Liver (tissue), 9 donors: ENCODE results near the gene C19orf33. TPM values are rescaled to one million over a fixed set of nuclear protein-coding genes. Genes with fewer than 3 reads are reported as not detected.

ENCODE experiments used
- DNase-seq: peaks from one replicate; pipeline ENCODE4 v3.0.0-alpha.2; 2017; ENCODE audit warnings: low spot score
- H3K27ac ChIP-seq, 2 donors: one replicate each; pipeline ENCODE4 v1.7.0; 2013; ENCODE audit warnings: inconsistent platforms in 2 of 2, low read length in 2 of 2, control low read depth in 1 of 2, low read depth in 1 of 2, mild to moderate bottlenecking in 1 of 2
- H3K27me3 ChIP-seq, 4 donors: one replicate each; pipeline versions ENCODE4 v1.6.1 to v1.7.0; 2013; ENCODE audit warnings: low read length in 3 of 4, inconsistent platforms in 1 of 4, mild to moderate bottlenecking in 1 of 4, moderate library complexity in 1 of 4; ENCODE audit not compliant: control insufficient read depth in 4 of 4, insufficient read depth in 4 of 4
- H3K36me3 ChIP-seq, 4 donors: one replicate each; pipeline versions ENCODE4 v1.6.1 to v1.7.0; 2013; ENCODE audit warnings: low read length in 3 of 4, mild to moderate bottlenecking in 3 of 4, low read depth in 1 of 4, moderate library complexity in 1 of 4; ENCODE audit not compliant: control insufficient read depth in 4 of 4, insufficient read depth in 3 of 4
- H3K4me1 ChIP-seq, 4 donors: one replicate each; pipeline versions ENCODE4 v1.6.1 to v1.7.0; 2013; ENCODE audit warnings: low read length in 3 of 4, mild to moderate bottlenecking in 3 of 4, moderate library complexity in 1 of 4; ENCODE audit not compliant: control insufficient read depth in 4 of 4, insufficient read depth in 4 of 4
- H3K4me3 ChIP-seq, 3 donors: one replicate each; pipeline versions ENCODE4 v1.6.1 to v1.7.0; 2013; ENCODE audit warnings: low read length in 3 of 3, control low read depth in 1 of 3, low read depth in 1 of 3, mild to moderate bottlenecking in 1 of 3
- H3K9ac ChIP-seq, 2 donors: one replicate each; pipeline ENCODE4 v1.7.0; 2013; ENCODE audit warnings: low read length in 2 of 2, mild to moderate bottlenecking in 2 of 2, moderate library complexity in 2 of 2, control low read depth in 1 of 2, low read depth in 1 of 2
- H3K9me3 ChIP-seq, 4 donors: one replicate each; pipeline versions ENCODE4 v1.6.1 to v1.7.0; 2013; ENCODE audit warnings: low read length in 3 of 4; ENCODE audit not compliant: control insufficient read depth in 4 of 4
- EGR1 ChIP-seq, 2 donors: IDR thresholded peaks; 2 replicates each; pipeline ENCODE4 v1.6.1; 2016 to 2018; ENCODE audit warnings: antibody characterized with exemption in 2 of 2, low read depth in 2 of 2
- FOXA2 ChIP-seq: IDR thresholded peaks from 2 replicates; pipeline ENCODE4 v1.6.1; 2016; ENCODE audit warnings: antibody characterized with exemption
- GABPA ChIP-seq, 2 donors: IDR thresholded peaks in 1 of 2; conservative IDR thresholded peaks in 1 of 2; 2 replicates each; pipeline ENCODE4 v1.6.1; 2016; ENCODE audit warnings: antibody characterized with exemption in 2 of 2, mild to moderate bottlenecking in 1 of 2, moderate library complexity in 1 of 2
- HNF4A ChIP-seq, 2 donors: conservative IDR thresholded peaks; 2 replicates each; pipeline ENCODE4 v1.6.1; 2016; ENCODE audit warnings: antibody characterized with exemption in 2 of 2, mild to moderate bottlenecking in 2 of 2
- HNF4G ChIP-seq: IDR thresholded peaks from 2 replicates; pipeline ENCODE4 v1.6.1; 2016; ENCODE audit warnings: antibody characterized with exemption
- JUND ChIP-seq, 2 donors: IDR thresholded peaks; 2 replicates each; pipeline ENCODE4 v1.6.1; 2016; ENCODE audit warnings: antibody characterized with exemption in 2 of 2
- NR2F2 ChIP-seq: IDR thresholded peaks from 2 replicates; pipeline ENCODE4 v1.6.1; 2016; ENCODE audit warnings: antibody characterized with exemption
- RAD21 ChIP-seq, 2 donors: IDR thresholded peaks; 2 replicates each; pipeline ENCODE4 v1.6.1; 2016; ENCODE audit warnings: antibody characterized with exemption in 2 of 2, mild to moderate bottlenecking in 2 of 2
- RXRA ChIP-seq, 2 donors: IDR thresholded peaks; 2 replicates each; pipeline ENCODE4 v1.6.1; 2017 to 2018; ENCODE audit warnings: antibody characterized with exemption in 2 of 2, mild to moderate bottlenecking in 1 of 2
- SP1 ChIP-seq: IDR thresholded peaks from 2 replicates; pipeline ENCODE4 v1.6.1; 2018; ENCODE audit warnings: antibody characterized with exemption, mild to moderate bottlenecking
- YY1 ChIP-seq: IDR thresholded peaks from 2 replicates; pipeline ENCODE4 v1.6.1; 2016; ENCODE audit warnings: antibody characterized with exemption, mild to moderate bottlenecking
- WGBS: extraction: QIAGEN DNeasy Blood & Tissue Kit; methylation state at CpG from one replicate; pipeline ENCODE4 v1.1.7; 2013; 5-methylcytosine and 5-hydroxymethylcytosine counted together
- polyA plus RNA-seq, 2 donors: library from polyadenylated mRNA; stranded (reverse) in 1 of 2; unstranded in 1 of 2; fragments of 200-250 nt in 1 of 2; fragments of >200 nt in 1 of 2; fragmentation: Nextera tagmentation in 1 of 2; extraction: Ambion mirVana in 1 of 2; gene quantifications; one replicate each; pipeline versions ENCODE4 v1.2.1 to v1.2.3, GENCODE V29; 2013 to 2015
- total RNA-seq, 2 donors: library from RNA; depleted of rRNA; stranded (reverse); fragments of >200 nt; gene quantifications; one replicate each; pipeline ENCODE4 v1.2.3, GENCODE V29; 2014
- TF ChIP-seq, protein P1 (sequence below): IDR thresholded peaks from 2 replicates; pipeline ENCODE4 v1.6.1; 2016; ENCODE audit warnings: antibody characterized with exemption
- TF ChIP-seq, protein P2 (sequence below): fragments of 150-350 bp; IDR thresholded peaks from 2 replicates; pipeline ENCODE4 v1.5.1; 2017; ENCODE audit warnings: improper control_type of control experiment, low read depth, low read length; ENCODE audit not compliant: missing input control
- TF ChIP-seq, protein P3 (sequence below): IDR thresholded peaks from 2 replicates; pipeline ENCODE4 v1.6.1; 2016; ENCODE audit warnings: antibody characterized with exemption
- TF ChIP-seq, protein P4 (sequence below): IDR thresholded peaks from 2 replicates; pipeline ENCODE4 v1.6.1; 2016; ENCODE audit warnings: antibody characterized with exemption
- TF ChIP-seq, protein P5 (sequence below): IDR thresholded peaks from 2 replicates; pipeline ENCODE4 v1.6.1; 2016; ENCODE audit warnings: antibody characterized with exemption, mild to moderate bottlenecking
- donor health status: healthy.
- donor health status: healthy.
- donor health status: healthy.
- donor health status: healthy.
- donor health status: healthy.

Gene C19orf33
- total and polyA plus RNA-seq, 4 donors: 0.36 to 1.6 TPM; not detected in 2

DNA sequence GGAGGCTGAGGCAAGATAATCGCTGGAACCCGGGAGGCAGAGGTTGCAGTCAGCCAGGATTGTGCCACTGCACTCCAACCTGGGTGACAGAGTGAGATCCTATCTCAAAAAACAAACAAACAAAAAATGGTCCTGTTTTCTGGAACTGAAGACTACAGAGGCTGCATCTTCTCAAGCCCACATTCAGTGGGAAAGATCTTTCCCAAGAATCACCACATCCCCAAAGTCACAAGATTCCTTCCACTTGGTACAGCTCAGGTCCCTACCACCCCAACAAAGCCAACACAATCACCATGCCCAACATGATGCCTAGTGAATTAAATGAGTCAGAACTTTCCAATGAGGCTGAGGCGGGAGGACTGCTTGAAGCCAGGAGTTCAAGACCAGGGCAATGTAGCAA, 46.8 kb downstream of the C19orf33 start:
- Histone ChIP-seq H3K27ac (no peak overlapping the region), H3K36me3 (no peaks in the 10 kb centered on the region), H3K9ac (no peak overlapping the region), H3K4me3 (no peak overlapping the region), H3K4me1 (no peaks in the 10 kb centered on the region), H3K9me3 (no peaks in the 10 kb centered on the region), H3K27me3 (peaks cover 0 to 8% (median 0%) of the 10 kb centered on the region in 4 donors)
- no peak for DNase-seq
- 73% methylated on average over 3 of the region's 3 CpGs for WGBS
- TF ChIP-seq GABPA (IDR thresholded peaks at IDR 0.05 in 1 of 2, conservative IDR thresholded peaks at IDR 0.05 in 1 of 2) (no peak), EGR1 (IDR thresholded peaks at IDR 0.05; ENCODE audit: low read depth in 2 of 2) (no peak), RAD21 (IDR thresholded peaks at IDR 0.05) (no peak), SP1 (no peak), JUND (IDR thresholded peaks at IDR 0.05) (no peak), FOXA2 (no peak), RXRA (IDR thresholded peaks at IDR 0.05) (no peak)
- TF ChIP-seq, protein P1, sequence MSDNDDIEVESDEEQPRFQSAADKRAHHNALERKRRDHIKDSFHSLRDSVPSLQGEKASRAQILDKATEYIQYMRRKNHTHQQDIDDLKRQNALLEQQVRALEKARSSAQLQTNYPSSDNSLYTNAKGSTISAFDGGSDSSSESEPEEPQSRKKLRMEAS: no peak
- TF ChIP-seq, protein P2, sequence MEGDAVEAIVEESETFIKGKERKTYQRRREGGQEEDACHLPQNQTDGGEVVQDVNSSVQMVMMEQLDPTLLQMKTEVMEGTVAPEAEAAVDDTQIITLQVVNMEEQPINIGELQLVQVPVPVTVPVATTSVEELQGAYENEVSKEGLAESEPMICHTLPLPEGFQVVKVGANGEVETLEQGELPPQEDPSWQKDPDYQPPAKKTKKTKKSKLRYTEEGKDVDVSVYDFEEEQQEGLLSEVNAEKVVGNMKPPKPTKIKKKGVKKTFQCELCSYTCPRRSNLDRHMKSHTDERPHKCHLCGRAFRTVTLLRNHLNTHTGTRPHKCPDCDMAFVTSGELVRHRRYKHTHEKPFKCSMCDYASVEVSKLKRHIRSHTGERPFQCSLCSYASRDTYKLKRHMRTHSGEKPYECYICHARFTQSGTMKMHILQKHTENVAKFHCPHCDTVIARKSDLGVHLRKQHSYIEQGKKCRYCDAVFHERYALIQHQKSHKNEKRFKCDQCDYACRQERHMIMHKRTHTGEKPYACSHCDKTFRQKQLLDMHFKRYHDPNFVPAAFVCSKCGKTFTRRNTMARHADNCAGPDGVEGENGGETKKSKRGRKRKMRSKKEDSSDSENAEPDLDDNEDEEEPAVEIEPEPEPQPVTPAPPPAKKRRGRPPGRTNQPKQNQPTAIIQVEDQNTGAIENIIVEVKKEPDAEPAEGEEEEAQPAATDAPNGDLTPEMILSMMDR: no peak
- TF ChIP-seq, protein P3, sequence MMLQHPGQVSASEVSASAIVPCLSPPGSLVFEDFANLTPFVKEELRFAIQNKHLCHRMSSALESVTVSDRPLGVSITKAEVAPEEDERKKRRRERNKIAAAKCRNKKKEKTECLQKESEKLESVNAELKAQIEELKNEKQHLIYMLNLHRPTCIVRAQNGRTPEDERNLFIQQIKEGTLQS: no peak
- TF ChIP-seq, protein P4, sequence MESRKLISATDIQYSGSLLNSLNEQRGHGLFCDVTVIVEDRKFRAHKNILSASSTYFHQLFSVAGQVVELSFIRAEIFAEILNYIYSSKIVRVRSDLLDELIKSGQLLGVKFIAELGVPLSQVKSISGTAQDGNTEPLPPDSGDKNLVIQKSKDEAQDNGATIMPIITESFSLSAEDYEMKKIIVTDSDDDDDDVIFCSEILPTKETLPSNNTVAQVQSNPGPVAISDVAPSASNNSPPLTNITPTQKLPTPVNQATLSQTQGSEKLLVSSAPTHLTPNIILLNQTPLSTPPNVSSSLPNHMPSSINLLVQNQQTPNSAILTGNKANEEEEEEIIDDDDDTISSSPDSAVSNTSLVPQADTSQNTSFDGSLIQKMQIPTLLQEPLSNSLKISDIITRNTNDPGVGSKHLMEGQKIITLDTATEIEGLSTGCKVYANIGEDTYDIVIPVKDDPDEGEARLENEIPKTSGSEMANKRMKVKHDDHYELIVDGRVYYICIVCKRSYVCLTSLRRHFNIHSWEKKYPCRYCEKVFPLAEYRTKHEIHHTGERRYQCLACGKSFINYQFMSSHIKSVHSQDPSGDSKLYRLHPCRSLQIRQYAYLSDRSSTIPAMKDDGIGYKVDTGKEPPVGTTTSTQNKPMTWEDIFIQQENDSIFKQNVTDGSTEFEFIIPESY: no peak

- Histone ChIP-seq H3K27ac (no peak overlapping the region), H3K9ac (no peak overlapping the region), H3K4me3 (no peak overlapping the region), H3K9me3 (no peaks in the 10 kb centered on the region), H3K27me3 (peaks cover 0 to 8% (median 0%) of the 10 kb centered on the region in 4 donors), H3K36me3 (no peaks in the 10 kb centered on the region), H3K4me1 (no peaks in the 10 kb centered on the region)
- WGBS: 74% methylated on average over 9 of the region's 9 CpGs
- DNase-seq: no peak
- no peak for TF ChIP-seq HNF4A (conservative IDR thresholded peaks at IDR 0.05)
- TF ChIP-seq HNF4G: no peak
These were observed 47.9 kb downstream of the C19orf33 start for GRCh38 chr19:38351865-38352395.

GRCh38 chr19:38352611-38353010, 48.6 kb downstream of the C19orf33 start:
- no peak overlapping the region for H3K4me3 ChIP-seq
- no peak overlapping the region for H3K9ac ChIP-seq
- WGBS: 87% methylated on average over 8 of the region's 8 CpGs
- H3K27ac ChIP-seq: no peak overlapping the region
- H3K9me3 ChIP-seq: no peaks in the 10 kb centered on the region
- TF ChIP-seq, protein P1: no peak
- TF ChIP-seq SP1: no peak
- TF ChIP-seq YY1: no peak
- no peak for TF ChIP-seq JUND (IDR thresholded peaks at IDR 0.05)
- no peak for TF ChIP-seq HNF4G
- TF ChIP-seq EGR1 (IDR thresholded peaks at IDR 0.05; ENCODE audit: low read depth in 2 of 2): no peak
- TF ChIP-seq, protein P5, sequence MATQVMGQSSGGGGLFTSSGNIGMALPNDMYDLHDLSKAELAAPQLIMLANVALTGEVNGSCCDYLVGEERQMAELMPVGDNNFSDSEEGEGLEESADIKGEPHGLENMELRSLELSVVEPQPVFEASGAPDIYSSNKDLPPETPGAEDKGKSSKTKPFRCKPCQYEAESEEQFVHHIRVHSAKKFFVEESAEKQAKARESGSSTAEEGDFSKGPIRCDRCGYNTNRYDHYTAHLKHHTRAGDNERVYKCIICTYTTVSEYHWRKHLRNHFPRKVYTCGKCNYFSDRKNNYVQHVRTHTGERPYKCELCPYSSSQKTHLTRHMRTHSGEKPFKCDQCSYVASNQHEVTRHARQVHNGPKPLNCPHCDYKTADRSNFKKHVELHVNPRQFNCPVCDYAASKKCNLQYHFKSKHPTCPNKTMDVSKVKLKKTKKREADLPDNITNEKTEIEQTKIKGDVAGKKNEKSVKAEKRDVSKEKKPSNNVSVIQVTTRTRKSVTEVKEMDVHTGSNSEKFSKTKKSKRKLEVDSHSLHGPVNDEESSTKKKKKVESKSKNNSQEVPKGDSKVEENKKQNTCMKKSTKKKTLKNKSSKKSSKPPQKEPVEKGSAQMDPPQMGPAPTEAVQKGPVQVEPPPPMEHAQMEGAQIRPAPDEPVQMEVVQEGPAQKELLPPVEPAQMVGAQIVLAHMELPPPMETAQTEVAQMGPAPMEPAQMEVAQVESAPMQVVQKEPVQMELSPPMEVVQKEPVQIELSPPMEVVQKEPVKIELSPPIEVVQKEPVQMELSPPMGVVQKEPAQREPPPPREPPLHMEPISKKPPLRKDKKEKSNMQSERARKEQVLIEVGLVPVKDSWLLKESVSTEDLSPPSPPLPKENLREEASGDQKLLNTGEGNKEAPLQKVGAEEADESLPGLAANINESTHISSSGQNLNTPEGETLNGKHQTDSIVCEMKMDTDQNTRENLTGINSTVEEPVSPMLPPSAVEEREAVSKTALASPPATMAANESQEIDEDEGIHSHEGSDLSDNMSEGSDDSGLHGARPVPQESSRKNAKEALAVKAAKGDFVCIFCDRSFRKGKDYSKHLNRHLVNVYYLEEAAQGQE: no peak
- TF ChIP-seq NR2F2: no peak
- no peak for TF ChIP-seq RAD21 (IDR thresholded peaks at IDR 0.05)
- H3K36me3 ChIP-seq: no peaks in the 10 kb centered on the region
- no peak for DNase-seq
- H3K4me1 ChIP-seq: no peaks in the 10 kb centered on the region
- H3K27me3 ChIP-seq: peaks cover 0 to 8% (median 0%) of the 10 kb centered on the region in 4 donors
